SK-N-SH (cell line): ENCODE results near the gene LLGL2. TPM values are rescaled to one million over a fixed set of nuclear protein-coding genes. Genes with fewer than 3 reads are reported as not detected.

ENCODE experiments used
- CTCF ChIA-PET: fragments of 300-600, 350-600 bp; formaldehyde crosslinking; extraction: SDS; loops from one replicate; lab custom pipeline; 2021; lab: Yijun Ruan, JAX
- POLR2A ChIA-PET: fragments of 350-600 bp; sonication (Branson Sonifier 250); formaldehyde crosslinking; extraction: SDS; loops from one replicate; lab custom pipeline; 2020; ENCODE audit warnings: antibody characterized with exemption, inconsistent platforms; lab: Yijun Ruan, JAX
- DNase-seq: peaks from one replicate; pipeline ENCODE4 v3.0.0; 2012
- H2AFZ ChIP-seq: fragments of 200-600 bp; sonication (generic); 2 replicates; pipeline ENCODE4 v1.8.1; 2016; ENCODE audit warnings: antibody characterized with exemption, mild to moderate bottlenecking, low read depth
- H3F3A ChIP-seq: fragments of 200-600 bp; sonication (generic); replicated peaks from 2 replicates; pipeline ENCODE3; 2016; ENCODE audit warnings: antibody characterized with exemption, mild to moderate bottlenecking; ENCODE audit not compliant: insufficient read depth
- H3K27ac ChIP-seq, 2 experiments: fragments of 200-500 bp in 1 of 2; fragments of 200-600 bp in 1 of 2; sonication (Bioruptor generic) in 1 of 2; sonication (generic), shearing (Covaris generic) in 1 of 2; 2 replicates each; pipeline versions ENCODE4 v1.5.1 to v1.6.1; 2014 to 2016; ENCODE audit warnings: low read depth in 2 of 2, inconsistent platforms in 1 of 2, low read length in 1 of 2, mild to moderate bottlenecking in 1 of 2, mixed read lengths in 1 of 2
- H3K27me3 ChIP-seq: fragments of 200-600 bp; sonication (generic), shearing (Covaris generic); 2 replicates; pipeline ENCODE4 v1.6.1; 2016; ENCODE audit warnings: mixed run types; ENCODE audit not compliant: insufficient read depth
- H3K36me3 ChIP-seq, 2 experiments: fragments of 200-500 bp in 1 of 2; fragments of 200-600 bp in 1 of 2; sonication (Bioruptor generic) in 1 of 2; sonication (generic) in 1 of 2; replicated peaks in 1 of 2; 2 replicates each; pipeline versions ENCODE3 to v1.5.1; 2014 to 2016; ENCODE audit warnings: low read length in 1 of 2, mild to moderate bottlenecking in 1 of 2; ENCODE audit not compliant: insufficient read depth in 2 of 2, control insufficient read depth in 1 of 2
- H3K4me1 ChIP-seq, 2 experiments: fragments of 200-500 bp in 1 of 2; fragments of 200-600 bp in 1 of 2; sonication (Bioruptor generic) in 1 of 2; sonication (generic), shearing (Covaris generic) in 1 of 2; 2 replicates each; pipeline versions ENCODE4 v1.5.1 to v1.6.1; 2014 to 2016; ENCODE audit warnings: low read depth in 1 of 2, low read length in 1 of 2, mixed run types in 1 of 2; ENCODE audit not compliant: insufficient read depth in 2 of 2, control insufficient read depth in 1 of 2
- H3K4me2 ChIP-seq: fragments of 200-600 bp; sonication (generic), shearing (Covaris generic); 2 replicates; pipeline ENCODE4 v1.6.1; 2017; ENCODE audit warnings: mixed run types
- H3K4me3 ChIP-seq, 2 experiments: fragments of 200-500 bp in 1 of 2; fragments of 200-600 bp in 1 of 2; sonication (Bioruptor generic) in 1 of 2; sonication (generic), shearing (Covaris generic) in 1 of 2; 2 replicates each; pipeline versions ENCODE4 v1.5.1 to v1.8.1; 2014 to 2016; ENCODE audit warnings: low read depth in 2 of 2, inconsistent platforms in 1 of 2, low read length in 1 of 2, mild to moderate bottlenecking in 1 of 2, mixed read lengths in 1 of 2, moderate library complexity in 1 of 2
- H3K79me2 ChIP-seq: fragments of 200-600 bp; sonication (generic); 2 replicates; pipeline ENCODE4 v1.8.1; 2017; ENCODE audit warnings: mild to moderate bottlenecking; ENCODE audit not compliant: insufficient read depth
- H3K9ac ChIP-seq: fragments of 200-600 bp; sonication (generic); 2 replicates; pipeline ENCODE4 v1.6.1; 2017; ENCODE audit warnings: mixed run types
- H3K9me2 ChIP-seq: fragments of 200-600 bp; sonication (generic); 2 replicates; pipeline ENCODE4 v1.6.1; 2017; ENCODE audit warnings: mixed run types
- H3K9me3 ChIP-seq: fragments of 200-600 bp; sonication (generic); 2 replicates; pipeline ENCODE4 v1.6.1; 2017; ENCODE audit warnings: mixed run types, mild to moderate bottlenecking, moderate library complexity
- H4K20me1 ChIP-seq: fragments of 200-600 bp; sonication (generic); 2 replicates; pipeline ENCODE4 v1.6.1; 2017; ENCODE audit warnings: mild to moderate bottlenecking, mixed run types; ENCODE audit not compliant: insufficient read depth
- CHD2 ChIP-seq: fragments of 150-350 bp; IDR thresholded peaks from 2 replicates; pipeline ENCODE4 v1.6.1; 2018; ENCODE audit warnings: low read length; ENCODE audit not compliant: partially characterized antibody
- ELF1 ChIP-seq: IDR thresholded peaks from 2 replicates; pipeline ENCODE4 v1.4.0; 2012
- EP300 ChIP-seq, 2 experiments: IDR thresholded peaks; 2 replicates each; pipeline versions ENCODE4 v1.4.0 to v1.6.1; 2012; ENCODE audit warnings: borderline replicate concordance in 1 of 2, low read depth in 1 of 2, low read length in 1 of 2
- EZH2phosphoT487 ChIP-seq: fragments of 200-600 bp; sonication (generic); IDR thresholded peaks from 2 replicates; pipeline ENCODE4 v1.6.1; 2017; ENCODE audit warnings: low read depth, mixed run types, mild to moderate bottlenecking, antibody characterized with exemption, moderate library complexity, borderline replicate concordance
- GABPA ChIP-seq: IDR thresholded peaks from 2 replicates; pipeline ENCODE4 v1.4.0; 2012; ENCODE audit warnings: low read depth, mild to moderate bottlenecking
- IRF3 ChIP-seq: fragments of 150-350 bp; IDR thresholded peaks from 2 replicates; pipeline ENCODE4 v1.6.1; 2016; ENCODE audit warnings: mild to moderate bottlenecking, low read depth, low read length
- JUND ChIP-seq: IDR thresholded peaks from 2 replicates; pipeline ENCODE4 v1.4.0; 2012
- MXI1 ChIP-seq: IDR thresholded peaks from 2 replicates; pipeline ENCODE4 v1.6.1; 2012; ENCODE audit warnings: mild to moderate bottlenecking, low read depth, low read length, improper control_type of control experiment
- NFIC ChIP-seq: IDR thresholded peaks from 2 replicates; pipeline ENCODE4 v1.4.0; 2012; ENCODE audit warnings: borderline replicate concordance
- NRF1 ChIP-seq: IDR thresholded peaks from 2 replicates; pipeline ENCODE4 v1.6.1; 2012; ENCODE audit warnings: low read depth, mild to moderate bottlenecking, low read length
- PBX3 ChIP-seq: IDR thresholded peaks from 2 replicates; pipeline ENCODE4; 2012
- REST ChIP-seq: IDR thresholded peaks from 2 replicates; pipeline ENCODE4 v1.6.1; 2012; ENCODE audit warnings: mild to moderate bottlenecking, low read depth, low read length, moderate library complexity
- RFX5 ChIP-seq: IDR thresholded peaks from 2 replicates; pipeline ENCODE4 v1.6.1; 2012; ENCODE audit warnings: mild to moderate bottlenecking, improper control_type of control experiment, low read length
- RXRA ChIP-seq: IDR thresholded peaks from 2 replicates; pipeline ENCODE4 v1.4.0; 2012; ENCODE audit warnings: low read depth, mild to moderate bottlenecking, borderline replicate concordance
- SMC3 ChIP-seq: IDR thresholded peaks from 2 replicates; pipeline ENCODE4 v1.6.1; 2012; ENCODE audit warnings: low read depth, low read length, improper control_type of control experiment
- TAF1 ChIP-seq: IDR thresholded peaks from 2 replicates; pipeline ENCODE4 v1.6.1; 2012; ENCODE audit warnings: low read depth, mild to moderate bottlenecking, low read length, moderate library complexity, borderline replicate concordance
- TEAD4 ChIP-seq: IDR thresholded peaks from 2 replicates; pipeline ENCODE4 v1.4.0; 2012; ENCODE audit warnings: mild to moderate bottlenecking, borderline replicate concordance; ENCODE audit not compliant: insufficient read depth
- USF1 ChIP-seq: IDR thresholded peaks from 2 replicates; pipeline ENCODE4 v1.4.0; 2012; ENCODE audit warnings: low read depth, borderline replicate concordance
- WGBS: methylation state at CpG from one replicate; pipeline ENCODE4 v1.1.6; 2017; ENCODE audit warnings: low lambda C conversion rate; 5-methylcytosine and 5-hydroxymethylcytosine counted together
- polyA plus RNA-seq, 3 experiments: library from polyadenylated mRNA; depleted of rRNA; stranded (reverse); fragments of >200 nt; gene quantifications; 2 replicates each; pipeline ENCODE4 v1.2.3, GENCODE V29; 2012

The LLGL2 gene
- polyA plus RNA-seq, 1 of the 3 experiments (the other 2 are of a cell fraction) = 6.7 TPM

- no peak for TF ChIP-seq IRF3
- peak; percentile 42 for TF ChIP-seq CHD2
These were observed at the start of gene LLGL2 (continued) for GRCh38 chr17:75524970-75525805.

- no peak overlapping the region for H3K4me3 ChIP-seq
- H3K9me3 ChIP-seq = no peaks in the 10 kb centered on the region
- 88% methylated on average over 3 of the region's 3 CpGs for WGBS
- H3K36me3 ChIP-seq = peaks cover 21 to 27% of the 10 kb centered on the region in 2 experiments
- no peaks in the 10 kb centered on the region for H3K9me2 ChIP-seq
- POLR2A ChIA-PET = interaction anchor here (1.1 kb wide), 2 partner anchors 19 to 24 kb away, joined by 3 to 4 read pairs; partner anchors contain the start of gene TMEM94
- H2AFZ ChIP-seq = no peak overlapping the region
- no peak overlapping the region for H3K9ac ChIP-seq
- no peaks in the 10 kb centered on the region for H3K27me3 ChIP-seq
- H4K20me1 ChIP-seq = peaks cover 17% of the 10 kb centered on the region; the same call in 1 of the 2 replicates
- H3K4me1 ChIP-seq = no peaks in the 10 kb centered on the region
- no peak overlapping the region for H3K27ac ChIP-seq
- no peaks in the 10 kb centered on the region for H3F3A ChIP-seq
- TF ChIP-seq MXI1 = no peak
- no peak for TF ChIP-seq REST
- no peak for TF ChIP-seq IRF3
- no peak for TF ChIP-seq RXRA
- no peak for TF ChIP-seq SMC3
- TF ChIP-seq CHD2 = no peak
- no peak for TF ChIP-seq JUND
- TF ChIP-seq EZH2phosphoT487 = no peak
- no peak for TF ChIP-seq TEAD4
- TF ChIP-seq GABPA = no peak
- no peak for TF ChIP-seq EP300 (IDR thresholded peaks at IDR 0.05; ENCODE audit: borderline replicate concordance in 1 of 2, low read depth in 1 of 2, low read length in 1 of 2)
- no peak for TF ChIP-seq USF1
- no peak for TF ChIP-seq TAF1
- TF ChIP-seq PBX3 = no peak
- TF ChIP-seq NFIC = no peak
- TF ChIP-seq NRF1 = no peak
- TF ChIP-seq RFX5 = no peak
- no peak for TF ChIP-seq ELF1
- no peak overlapping the region; the same call in 1 of the 2 replicates for H3K4me2 ChIP-seq
- no peak for DNase-seq
- no peaks in the 10 kb centered on the region for H3K79me2 ChIP-seq
- CTCF ChIA-PET = interaction anchor here (0.9 kb wide), 2 partner anchors 36 to 157 kb away, joined by 3 read pairs; partner anchors contain the start of gene SMIM5
These were observed 49.6 kb upstream of the LLGL2 start for GRCh38 chr17:75475851-75476250.
